ENCODE data around the gene QSOX2.

QSOX2 gene

DNA sequence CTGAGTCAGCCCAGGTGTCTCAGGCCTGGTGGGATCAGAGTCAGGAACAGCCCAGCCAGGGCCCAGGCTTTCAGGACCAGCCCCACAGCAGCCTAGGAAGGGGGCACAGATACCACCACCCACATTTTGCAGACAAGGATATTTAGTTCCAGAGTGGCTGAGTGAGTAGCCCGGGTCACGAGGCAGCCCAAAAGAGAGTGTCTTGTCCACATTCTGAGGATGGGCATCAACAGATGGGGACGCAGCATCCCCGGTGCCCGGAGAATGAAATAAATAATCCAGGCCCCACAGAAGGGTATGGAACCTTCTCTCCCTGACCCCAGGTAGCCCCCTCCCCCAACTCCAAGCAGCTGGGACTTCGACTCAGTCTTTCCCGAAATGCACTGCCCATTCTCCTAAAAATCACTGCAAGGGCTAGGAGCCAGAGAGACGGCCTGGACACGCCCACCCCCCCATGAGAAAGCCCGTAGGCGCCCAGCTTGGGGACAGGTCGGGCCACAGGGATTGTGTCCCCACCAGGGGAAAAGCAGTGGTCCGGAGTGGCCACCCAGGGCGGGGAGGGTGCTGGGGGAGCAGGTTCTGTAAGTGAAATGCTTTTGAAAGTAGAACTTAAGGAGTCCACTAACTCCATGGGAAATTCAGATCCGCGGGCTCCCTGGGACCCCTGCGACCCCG is 47.5 kb downstream of the QSOX2 start:
- H3K4me3 ChIP-seq (ENCODE audit: severe bottlenecking) = no peak overlapping the region
- H3K27ac ChIP-seq (ENCODE audit: poor library complexity, severe bottlenecking) = no peak overlapping the region
- ATAC-seq (ENCODE audit: low read depth) (no peak), DNase-seq (ENCODE audit: low spot score) (no peak)
- H3K4me1 ChIP-seq (ENCODE audit: insufficient read depth, poor library complexity, severe bottlenecking) = no peaks in the 10 kb centered on the region
- H3K36me3 ChIP-seq (ENCODE audit: low read depth) = no peaks in the 10 kb centered on the region
- TF ChIP-seq, protein P1, sequence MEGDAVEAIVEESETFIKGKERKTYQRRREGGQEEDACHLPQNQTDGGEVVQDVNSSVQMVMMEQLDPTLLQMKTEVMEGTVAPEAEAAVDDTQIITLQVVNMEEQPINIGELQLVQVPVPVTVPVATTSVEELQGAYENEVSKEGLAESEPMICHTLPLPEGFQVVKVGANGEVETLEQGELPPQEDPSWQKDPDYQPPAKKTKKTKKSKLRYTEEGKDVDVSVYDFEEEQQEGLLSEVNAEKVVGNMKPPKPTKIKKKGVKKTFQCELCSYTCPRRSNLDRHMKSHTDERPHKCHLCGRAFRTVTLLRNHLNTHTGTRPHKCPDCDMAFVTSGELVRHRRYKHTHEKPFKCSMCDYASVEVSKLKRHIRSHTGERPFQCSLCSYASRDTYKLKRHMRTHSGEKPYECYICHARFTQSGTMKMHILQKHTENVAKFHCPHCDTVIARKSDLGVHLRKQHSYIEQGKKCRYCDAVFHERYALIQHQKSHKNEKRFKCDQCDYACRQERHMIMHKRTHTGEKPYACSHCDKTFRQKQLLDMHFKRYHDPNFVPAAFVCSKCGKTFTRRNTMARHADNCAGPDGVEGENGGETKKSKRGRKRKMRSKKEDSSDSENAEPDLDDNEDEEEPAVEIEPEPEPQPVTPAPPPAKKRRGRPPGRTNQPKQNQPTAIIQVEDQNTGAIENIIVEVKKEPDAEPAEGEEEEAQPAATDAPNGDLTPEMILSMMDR (IDR thresholded peaks at IDR 0.05; ENCODE audit: poor library complexity, severe bottlenecking) = no peak
- peaks cover 93% of the 10 kb centered on the region for H3K27me3 ChIP-seq (ENCODE audit: insufficient read depth, poor library complexity, severe bottlenecking)
- no peaks in the 10 kb centered on the region for H3K9me3 ChIP-seq (ENCODE audit: severe bottlenecking)

DNA sequence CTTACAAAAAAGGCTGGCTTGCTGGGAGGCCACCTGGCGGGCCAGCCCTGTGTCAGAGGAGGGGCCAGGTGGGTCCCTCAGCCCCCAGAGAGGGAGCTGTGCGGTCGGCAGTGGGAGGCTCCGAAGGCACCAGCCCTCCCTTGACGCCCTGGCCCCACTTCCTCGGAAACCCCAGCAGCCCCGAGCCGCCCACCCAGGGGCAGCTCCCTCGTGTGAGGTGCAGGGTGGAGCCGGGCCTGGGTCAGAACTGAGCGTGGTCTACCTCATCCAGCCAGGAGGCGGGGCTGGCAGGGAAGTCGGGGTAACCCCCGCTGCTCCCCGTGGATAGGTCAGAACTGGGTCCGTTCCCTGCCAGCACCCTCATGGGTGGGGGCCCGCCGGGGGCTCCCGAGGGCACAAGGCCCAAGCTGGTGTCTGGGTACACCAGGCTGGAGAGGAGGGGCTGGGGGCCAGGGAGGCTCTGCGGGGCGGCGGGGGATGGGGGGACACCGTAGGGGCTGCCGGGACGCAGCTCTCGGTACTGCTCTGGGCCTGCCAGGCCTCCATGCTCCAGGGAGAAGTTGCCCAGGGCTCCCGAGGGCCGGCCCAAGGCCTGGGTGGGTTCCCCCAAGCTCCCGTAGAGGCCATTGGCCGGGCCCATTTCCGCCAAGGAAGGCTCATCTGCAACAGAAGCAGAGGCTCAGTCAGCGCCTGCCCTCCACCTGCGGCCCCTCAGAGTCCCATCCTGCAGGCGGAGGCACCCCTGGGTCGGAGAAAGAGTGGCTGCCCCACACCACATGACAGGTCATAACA is 48.3 kb downstream of the QSOX2 start:
- DNase-seq (ENCODE audit: low spot score) = no peak
- Histone ChIP-seq H3K4me3 (ENCODE audit: severe bottlenecking) (no peak overlapping the region), H3K27ac (ENCODE audit: poor library complexity, severe bottlenecking) (no peak overlapping the region), H3K9me3 (ENCODE audit: severe bottlenecking) (no peaks in the 10 kb centered on the region), H3K36me3 (ENCODE audit: low read depth) (no peaks in the 10 kb centered on the region), H3K4me1 (ENCODE audit: insufficient read depth, poor library complexity, severe bottlenecking) (no peaks in the 10 kb centered on the region), H3K27me3 (ENCODE audit: insufficient read depth, poor library complexity, severe bottlenecking) (peaks cover 94% of the 10 kb centered on the region)
- ATAC-seq (ENCODE audit: low read depth) = no peak
- TF ChIP-seq, protein P1 (IDR thresholded peaks at IDR 0.05; ENCODE audit: poor library complexity, severe bottlenecking) = no peak

DNA sequence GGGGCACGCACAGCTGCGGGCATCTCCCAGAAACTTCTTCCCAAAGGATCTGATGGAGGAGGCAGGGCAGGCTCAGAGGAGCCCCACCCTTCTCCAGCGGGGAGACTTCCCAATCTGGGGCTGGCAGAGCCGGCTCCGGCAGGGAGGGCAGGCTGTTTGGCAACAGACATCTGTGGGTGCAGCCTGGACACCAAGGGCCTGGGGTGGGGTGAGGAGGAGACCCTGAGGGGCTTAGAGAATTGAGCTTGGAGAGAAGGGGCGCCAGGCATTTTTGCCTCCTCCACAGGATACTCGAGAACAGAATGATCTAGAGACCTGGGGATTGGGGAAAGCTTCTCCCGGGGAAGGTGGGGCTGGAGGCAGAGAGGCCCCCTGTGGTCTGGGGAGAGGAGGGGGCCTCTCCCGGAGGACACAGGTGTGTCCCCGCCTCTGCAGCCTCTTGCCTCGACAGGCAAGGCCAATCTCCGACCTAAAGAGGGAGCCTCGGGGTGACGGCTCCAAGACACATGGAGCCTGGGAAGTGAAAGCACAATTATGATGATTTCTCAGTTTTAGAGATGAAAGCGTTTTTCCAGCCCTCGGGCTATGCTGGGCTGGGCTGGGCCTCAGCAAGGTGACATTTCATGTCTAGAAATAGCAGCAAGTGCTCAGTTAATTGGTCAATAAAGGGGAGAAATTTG is 49.1 kb downstream of the QSOX2 start:
- no peaks in the 10 kb centered on the region for H3K4me1 ChIP-seq (ENCODE audit: insufficient read depth, poor library complexity, severe bottlenecking)
- no peaks in the 10 kb centered on the region for H3K9me3 ChIP-seq (ENCODE audit: severe bottlenecking)
- H3K27me3 ChIP-seq (ENCODE audit: insufficient read depth, poor library complexity, severe bottlenecking) = peaks cover 94% of the 10 kb centered on the region
- H3K4me3 ChIP-seq (ENCODE audit: severe bottlenecking) = no peak overlapping the region
- ATAC-seq (ENCODE audit: low read depth) = no peak
- TF ChIP-seq, protein P1 (IDR thresholded peaks at IDR 0.05; ENCODE audit: poor library complexity, severe bottlenecking) = no peak
- DNase-seq (ENCODE audit: low spot score) = no peak
- H3K36me3 ChIP-seq (ENCODE audit: low read depth) = no peaks in the 10 kb centered on the region
- H3K27ac ChIP-seq (ENCODE audit: poor library complexity, severe bottlenecking) = no peak overlapping the region

DNA sequence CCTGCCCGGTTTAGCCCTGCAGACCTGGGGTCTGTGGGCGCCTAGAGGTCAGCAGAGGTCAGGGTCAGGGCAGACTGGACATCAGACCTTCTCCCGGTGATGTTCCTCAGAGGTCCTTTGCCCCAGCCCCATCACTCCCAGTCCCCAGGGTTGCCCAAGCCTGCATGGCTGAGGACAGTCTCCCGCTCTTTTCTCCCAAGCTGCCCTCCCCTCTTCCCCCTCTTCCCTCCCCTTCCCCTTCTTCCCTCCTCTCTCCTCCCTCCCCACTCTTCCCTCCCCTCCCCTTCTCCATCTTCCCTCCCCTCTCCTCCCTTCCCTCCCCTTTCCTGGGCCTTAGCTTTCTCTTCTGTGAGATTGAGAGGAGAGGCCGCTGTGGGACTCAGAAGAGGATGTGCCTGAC is 51.1 kb downstream of the QSOX2 start:
- H3K4me3 ChIP-seq (ENCODE audit: severe bottlenecking) = no peak overlapping the region
- ATAC-seq (ENCODE audit: low read depth) (no peak), DNase-seq (ENCODE audit: low spot score) (no peak)
- no peaks in the 10 kb centered on the region for H3K4me1 ChIP-seq (ENCODE audit: insufficient read depth, poor library complexity, severe bottlenecking)
- TF ChIP-seq, protein P1 (IDR thresholded peaks at IDR 0.05; ENCODE audit: poor library complexity, severe bottlenecking) = no peak
- no peaks in the 10 kb centered on the region for H3K36me3 ChIP-seq (ENCODE audit: low read depth)
- peaks cover 88% of the 10 kb centered on the region for H3K27me3 ChIP-seq (ENCODE audit: insufficient read depth, poor library complexity, severe bottlenecking)
- H3K27ac ChIP-seq (ENCODE audit: poor library complexity, severe bottlenecking) = no peak overlapping the region
- H3K9me3 ChIP-seq (ENCODE audit: severe bottlenecking) = no peaks in the 10 kb centered on the region
